Kidney (tissue), 14 donors: ENCODE measurements around the gene CPNE2. TPM values are rescaled to one million over a fixed set of nuclear protein-coding genes. Genes with fewer than 3 reads are reported as not detected.

Source experiments
- DNase-seq, 5 donors: peaks; one replicate each; pipeline ENCODE4 v3.0.0-alpha.2; 2013 to 2020
- FAIRE-seq: peaks from 2 replicates; lab custom pipeline; 2012; peaks lifted over from hg19 to GRCh38; lab: Jason Lieb, UNC
- H3K27ac ChIP-seq, 2 donors: one replicate each; pipeline ENCODE4 v1.7.0; 2013; ENCODE audit warnings: low read depth in 2 of 2, low read length in 2 of 2, inconsistent platforms in 1 of 2
- H3K27me3 ChIP-seq: one replicate; pipeline ENCODE4 v1.7.1; 2013; ENCODE audit warnings: low read length, inconsistent platforms; ENCODE audit not compliant: control insufficient read depth, insufficient read depth
- H3K36me3 ChIP-seq, 3 donors: one replicate each; pipeline versions ENCODE4 v1.7.0 to v1.7.1; 2013; ENCODE audit warnings: low read length in 3 of 3, control low read depth in 1 of 3, inconsistent platforms in 1 of 3; ENCODE audit not compliant: insufficient read depth in 3 of 3, control insufficient read depth in 2 of 3
- H3K4me1 ChIP-seq, 3 donors: one replicate each; pipeline versions ENCODE4 v1.7.0 to v1.7.1; 2013; ENCODE audit warnings: low read length in 3 of 3, inconsistent platforms in 1 of 3, low read depth in 1 of 3; ENCODE audit not compliant: control insufficient read depth in 2 of 3, insufficient read depth in 2 of 3
- H3K4me3 ChIP-seq, 3 donors: one replicate each; pipeline versions ENCODE4 v1.7.0 to v1.8.1; 2013; ENCODE audit warnings: low read length in 3 of 3, control low read depth in 1 of 3, inconsistent platforms in 1 of 3
- H3K9ac ChIP-seq, 3 donors: one replicate each; pipeline versions ENCODE4 v1.7.0 to v1.7.1; 2013; ENCODE audit warnings: low read length in 3 of 3, control low read depth in 1 of 3, inconsistent platforms in 1 of 3
- H3K9me3 ChIP-seq, 3 donors: one replicate each; pipeline versions ENCODE4 v1.7.0 to v1.7.1; 2013; ENCODE audit warnings: low read length in 3 of 3, control low read depth in 1 of 3, inconsistent platforms in 1 of 3; ENCODE audit not compliant: control insufficient read depth in 2 of 3, insufficient read depth in 1 of 3
- CTCF ChIP-seq: IDR thresholded peaks from 3 replicates; pipeline ENCODE4 v1.5.1; 2012; ENCODE audit warnings: mild to moderate bottlenecking, moderate library complexity, borderline replicate concordance; ENCODE audit not compliant: insufficient read depth; ENCODE audit errors: extremely low read depth
- intact Hi-C: fragments of 100-400 bp; cut with DNase I; formaldehyde crosslinking; loops from one replicate; pipeline ENCODE4 v1.11.1; 2022
- polyA plus RNA-seq: library from polyadenylated mRNA; stranded (reverse); fragments of 350-450 nt; fragmentation: Illumina TruSeq; extraction: RNeasy Lipid Tissue Mini Kit (QIAGEN cat#74804); gene quantifications from one replicate; pipeline ENCODE4 v1.2.3, GENCODE V29; 2014; ENCODE audit warnings: low read depth, low replicate concordance; ENCODE audit not compliant: insufficient read depth
- total RNA-seq: library from RNA; stranded (reverse); fragmentation: NEBNext Ultra II Directional; extraction: Animal tissue kit (Norgen Biotek cat#: 25700); gene quantifications from one replicate; pipeline ENCODE4 v1.2.1, GENCODE V29; 2021
- donor health status: control.
- donor health status: control.
- donor health status: control.
- donor health status: control.
- donor health status: control.
- donor health status: DM: yes; HTN: yes; CAD: no.
- donor health status: Normal renal cell carcinoma (clear cell type).

The CPNE2 gene
- total and polyA plus RNA-seq, 2 donors from 2014 or later: 24.1 to 33.1 TPM

- Histone ChIP-seq H3K9ac (no peak overlapping the region), H3K36me3 (no peaks in the 10 kb centered on the region), H3K9me3 (no peaks in the 10 kb centered on the region), H3K4me1 (peaks cover 0 to 10% (median 6%) of the 10 kb centered on the region in 3 donors), H3K4me3 (no peak overlapping the region), H3K27ac (no peak overlapping the region), H3K27me3 (no peaks in the 10 kb centered on the region)
- no peak for FAIRE-seq
- DNase-seq: peak in 3 of 5 donors; percentile 47 to 72 (median 64)
- TF ChIP-seq CTCF: no peak
- intact Hi-C loops: loop anchor here (5.0 kb wide), 1 partner anchor 78 kb away; no protein-coding TSS in a partner anchor
Observed at GRCh38 chr16:57089406-57089805, 3.0 kb upstream of the CPNE2 start.

GRCh38 chr16:57091200-57091974 lies 996 bp upstream of the CPNE2 start:
- no peak for TF ChIP-seq CTCF
- FAIRE-seq: no peak
- Histone ChIP-seq H3K27ac (no peak overlapping the region), H3K9me3 (no peaks in the 10 kb centered on the region), H3K36me3 (no peaks in the 10 kb centered on the region), H3K9ac (peak overlapping the region in 1 of 3 donors; percentile 80), H3K4me1 (peaks cover 0 to 10% (median 6%) of the 10 kb centered on the region in 3 donors), H3K4me3 (peak overlapping the region in 2 of 3 donors; percentile 34 to 62), H3K27me3 (no peaks in the 10 kb centered on the region)
- intact Hi-C loops: no loop called here
- peak; percentile 37 to 79 (median 64) for DNase-seq

- Histone ChIP-seq H3K4me3 (peak overlapping the region in 2 of 3 donors; percentile 50 to 51), H3K9me3 (no peaks in the 10 kb centered on the region), H3K4me1 (peaks cover 0 to 10% (median 6%) of the 10 kb centered on the region in 3 donors), H3K27me3 (no peaks in the 10 kb centered on the region), H3K36me3 (no peaks in the 10 kb centered on the region), H3K9ac (peak overlapping the region in 1 of 3 donors; percentile 16), H3K27ac (peak overlapping the region in 1 of 2 donors; percentile 37)
- TF ChIP-seq CTCF: peak; percentile 25
- DNase-seq (peak in 4 of 5 donors; percentile 33 to 78 (median 61)), FAIRE-seq (no peak)
- intact Hi-C loops: no loop called here
Observed at GRCh38 chr16:57092786-57093411, 516 bp downstream of the CPNE2 start.
